HG03045 (cell line): ENCODE measurements around the gene ECE2.
A peak's percentile ranks its signal among the peaks of the same experiment; 100 is the strongest.

ENCODE experiments used
- ATAC-seq: cut with Tn5 transposase; IDR thresholded peaks from one replicate; pipeline ENCODE4 v1.9.1; 2021; ENCODE audit warnings: mild to moderate bottlenecking, moderate library complexity; ENCODE audit not compliant: unreplicated experiment

ECE2 gene

GRCh38 chr3:184275961-184276910 lies at the start of gene ECE2:
TSS of gene ECE2 (plus strand) at chr3:184276022. CDS start at chr3:184276154, 132 bp downstream.
- no peak for ATAC-seq

GRCh38 chr3:184227481-184227935 lies 48.3 kb upstream of the ECE2 start:
- ATAC-seq, result no peak

GRCh38 chr3:184228376-184229137 lies 47.3 kb upstream of the ECE2 start:
- no peak for ATAC-seq

GRCh38 chr3:184229394-184230080 lies 46.3 kb upstream of the ECE2 start, which contains the start of gene VWA5B2:
TSS of gene VWA5B2 (plus strand) at chr3:184229585. CDS start at chr3:184230529, 944 bp downstream.
- peak; percentile 77 for ATAC-seq

GRCh38 chr3:184230081-184230602 lies 45.7 kb upstream of the ECE2 start:
- no peak for ATAC-seq

- ATAC-seq, result no peak
Measured at GRCh38 chr3:184230603-184231528, 45.0 kb upstream of the ECE2 start.

GRCh38 chr3:184231671-184232070 lies 44.2 kb upstream of the ECE2 start:
- ATAC-seq, result no peak

- no peak for ATAC-seq
Measured at GRCh38 chr3:184233127-184233843, 42.5 kb upstream of the ECE2 start.

- no peak for ATAC-seq
Measured at GRCh38 chr3:184234224-184234623, 41.6 kb upstream of the ECE2 start.

GRCh38 chr3:184234671-184235380 lies 41.0 kb upstream of the ECE2 start:
- ATAC-seq, result no peak

- no peak for ATAC-seq
Measured at GRCh38 chr3:184235381-184236032, 40.3 kb upstream of the ECE2 start.

GRCh38 chr3:184236033-184236410 lies 39.8 kb upstream of the ECE2 start:
- no peak for ATAC-seq

- ATAC-seq, result no peak
Measured at GRCh38 chr3:184236636-184237035, 39.2 kb upstream of the ECE2 start.

- ATAC-seq, result no peak
Measured at GRCh38 chr3:184237211-184237610, 38.6 kb upstream of the ECE2 start.

- ATAC-seq, result no peak
Measured at GRCh38 chr3:184237807-184238206, 38.0 kb upstream of the ECE2 start.

GRCh38 chr3:184238246-184238818 lies 37.5 kb upstream of the ECE2 start:
- ATAC-seq, result no peak

- ATAC-seq, result no peak
Measured at GRCh38 chr3:184239221-184239620, 36.6 kb upstream of the ECE2 start.

- no peak for ATAC-seq
Measured at GRCh38 chr3:184239708-184240107, 36.1 kb upstream of the ECE2 start.
